ENCODE data around the gene DNAJC22.

DNAJC22 gene

GRCh38 chr12:49346659-49347310 is at the start of gene DNAJC22:
DNAJC22 (plus strand) TSS chr12:49346888; CDS start chr12:49348873, 1,985 bp downstream.
- no peaks in the 10 kb centered on the region for H3K9me3 ChIP-seq (ENCODE audit: insufficient read depth, low read length)
- peak; percentile 75; the same call in 1 of the 2 replicates for TF ChIP-seq EZH2phosphoT487 (conservative IDR thresholded peaks at IDR 0.05; ENCODE audit: low read length)
- TF ChIP-seq CTCF (IDR thresholded peaks at IDR 0.05; ENCODE audit: insufficient read depth, low read length, poor library complexity, severe bottlenecking) = no peak
- H2AFZ ChIP-seq (ENCODE audit: low read depth, low read length, severe bottlenecking) = no peak within 1 kb of the TSS
- H3K9me2 ChIP-seq (replicated peaks; ENCODE audit: insufficient read depth, low read length) = no peaks in the 10 kb centered on the region
- peak within 1 kb of the TSS; percentile 63 for H3K4me2 ChIP-seq (ENCODE audit: low read depth, low read length, poor library complexity, severe bottlenecking)
- peak within 1 kb of the TSS; percentile 25; the same call in 1 of the 2 replicates for H3K9ac ChIP-seq (ENCODE audit: low read length)
- H4K20me1 ChIP-seq (ENCODE audit: low read depth, low read length) = no peaks in the 10 kb centered on the region
- peak within 1 kb of the TSS; percentile 19 for H3K4me3 ChIP-seq (ENCODE audit: insufficient read depth, low read length, poor library complexity, severe bottlenecking)
- H3K27me3 ChIP-seq (ENCODE audit: low read length) = no peaks in the 10 kb centered on the region
- no peaks in the 10 kb centered on the region for H3K36me3 ChIP-seq (ENCODE audit: low read length)
- no peaks in the 10 kb centered on the region for H3K79me2 ChIP-seq (ENCODE audit: insufficient read depth, low read length)
- H3F3A ChIP-seq (ENCODE audit: insufficient read depth) = no peaks in the 10 kb centered on the region; the same call in 1 of the 2 replicates
- H3K27ac ChIP-seq (ENCODE audit: low read depth, low read length) = no peak within 1 kb of the TSS

GRCh38 chr12:49297695-49298060 is 49.0 kb upstream of the DNAJC22 start:
- H2AFZ ChIP-seq (ENCODE audit: low read depth, low read length, severe bottlenecking) = no peak overlapping the region
- no peaks in the 10 kb centered on the region for H3K9me3 ChIP-seq (ENCODE audit: insufficient read depth, low read length)
- H3K36me3 ChIP-seq (ENCODE audit: low read length) = no peaks in the 10 kb centered on the region
- H4K20me1 ChIP-seq (ENCODE audit: low read depth, low read length) = no peaks in the 10 kb centered on the region
- no peak overlapping the region for H3K9ac ChIP-seq (ENCODE audit: low read length)
- H3K79me2 ChIP-seq (ENCODE audit: insufficient read depth, low read length) = no peaks in the 10 kb centered on the region
- H3K4me3 ChIP-seq (ENCODE audit: insufficient read depth, low read length, poor library complexity, severe bottlenecking) = no peak overlapping the region
- no peaks in the 10 kb centered on the region for H3F3A ChIP-seq (ENCODE audit: insufficient read depth)
- no peak overlapping the region for H3K27ac ChIP-seq (ENCODE audit: low read depth, low read length)
- no peaks in the 10 kb centered on the region for H3K9me2 ChIP-seq (replicated peaks; ENCODE audit: insufficient read depth, low read length)
- H3K27me3 ChIP-seq (ENCODE audit: low read length) = no peaks in the 10 kb centered on the region
- H3K4me2 ChIP-seq (ENCODE audit: low read depth, low read length, poor library complexity, severe bottlenecking) = peak overlapping the region; percentile 68
- TF ChIP-seq CTCF (IDR thresholded peaks at IDR 0.05; ENCODE audit: insufficient read depth, low read length, poor library complexity, severe bottlenecking) = no peak
- TF ChIP-seq EZH2phosphoT487 (conservative IDR thresholded peaks at IDR 0.05; ENCODE audit: low read length) = no peak

- H2AFZ ChIP-seq (ENCODE audit: low read depth, low read length, severe bottlenecking) = no peak overlapping the region
- H3K4me2 ChIP-seq (ENCODE audit: low read depth, low read length, poor library complexity, severe bottlenecking) = no peak overlapping the region
- H3K79me2 ChIP-seq (ENCODE audit: insufficient read depth, low read length) = no peaks in the 10 kb centered on the region
- no peak overlapping the region for H3K9ac ChIP-seq (ENCODE audit: low read length)
- no peak overlapping the region for H3K4me3 ChIP-seq (ENCODE audit: insufficient read depth, low read length, poor library complexity, severe bottlenecking)
- H3K27ac ChIP-seq (ENCODE audit: low read depth, low read length) = no peak overlapping the region
- TF ChIP-seq CTCF (IDR thresholded peaks at IDR 0.05; ENCODE audit: insufficient read depth, low read length, poor library complexity, severe bottlenecking) (no peak), EZH2phosphoT487 (conservative IDR thresholded peaks at IDR 0.05; ENCODE audit: low read length) (no peak)
- H3K9me3 ChIP-seq (ENCODE audit: insufficient read depth, low read length) = no peaks in the 10 kb centered on the region
- no peaks in the 10 kb centered on the region for H3K36me3 ChIP-seq (ENCODE audit: low read length)
- H3K9me2 ChIP-seq (replicated peaks; ENCODE audit: insufficient read depth, low read length) = no peaks in the 10 kb centered on the region
- H3F3A ChIP-seq (ENCODE audit: insufficient read depth) = no peaks in the 10 kb centered on the region
- no peaks in the 10 kb centered on the region for H3K27me3 ChIP-seq (ENCODE audit: low read length)
- H4K20me1 ChIP-seq (ENCODE audit: low read depth, low read length) = no peaks in the 10 kb centered on the region
These were observed 48.5 kb upstream of the DNAJC22 start for GRCh38 chr12:49298160-49298559.
